CD4-positive, alpha-beta T cell treated with Interferon alpha-2 for 1 hour (primary cell): Measurements from ENCODE around the gene C3orf52.
"Not testable (repeated sequence)": the region's sequence is repeated elsewhere in the genome, so short reads cannot be mapped to it uniquely, and the experiment has no call there.

Source experiments
- DNase-seq, 2 donors: peaks; one replicate each; pipeline ENCODE4 v3.0.0-alpha.2; 2020 to 2022

C3orf52 gene

GRCh38 chr3:112086076-112086854 lies at the start of gene C3orf52:
TSS of gene C3orf52 (plus strand) at chr3:112086389. CDS start at chr3:112086408, 19 bp downstream.
- peak; percentile 37 to 66 for DNase-seq

GRCh38 chr3:112037194-112037593 lies 49.0 kb upstream of the C3orf52 start:
- DNase-seq: not testable (repeated sequence)

DNA sequence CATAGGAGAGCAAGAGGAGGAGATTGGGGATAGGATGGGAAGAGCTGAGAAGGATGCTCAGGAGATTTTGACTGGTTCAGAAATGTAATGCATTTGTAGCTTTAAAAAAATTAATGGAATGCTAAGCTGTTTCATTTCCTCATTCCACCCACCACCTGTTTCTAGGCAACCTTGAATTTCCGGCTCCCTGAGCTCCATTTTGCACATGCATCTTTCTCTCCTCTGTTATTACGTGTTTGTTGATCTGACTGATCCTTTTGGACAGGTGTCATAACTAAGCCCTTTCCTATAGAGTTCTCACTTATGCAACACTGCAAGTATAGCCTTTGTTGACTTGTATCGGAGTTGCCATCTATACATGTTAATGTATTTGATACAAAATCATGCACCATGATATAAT lies 47.3 kb upstream of the C3orf52 start:
- no peak for DNase-seq

- no peak for DNase-seq
Measured at GRCh38 chr3:112041321-112041720, 44.9 kb upstream of the C3orf52 start.

DNA sequence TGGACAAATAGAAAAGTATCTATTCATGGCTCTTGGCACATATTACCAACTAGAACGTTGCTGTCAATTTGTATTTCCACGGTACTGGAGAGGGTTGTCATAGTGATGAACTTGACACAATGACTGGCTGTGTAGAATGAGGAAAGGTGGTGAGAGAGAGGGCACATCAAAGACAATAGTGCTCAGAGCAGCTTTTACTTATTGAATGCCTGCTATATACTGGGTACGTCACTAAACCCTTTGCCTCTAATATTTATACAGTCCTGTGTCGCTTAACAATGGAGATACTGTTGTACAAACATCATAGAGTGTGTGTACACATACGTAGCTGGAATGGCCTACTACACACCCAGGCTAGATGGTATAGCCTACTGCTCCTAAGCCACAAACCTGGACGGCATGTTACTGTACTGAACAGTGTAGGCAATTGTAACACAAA lies 43.3 kb upstream of the C3orf52 start:
- DNase-seq: no peak

DNA sequence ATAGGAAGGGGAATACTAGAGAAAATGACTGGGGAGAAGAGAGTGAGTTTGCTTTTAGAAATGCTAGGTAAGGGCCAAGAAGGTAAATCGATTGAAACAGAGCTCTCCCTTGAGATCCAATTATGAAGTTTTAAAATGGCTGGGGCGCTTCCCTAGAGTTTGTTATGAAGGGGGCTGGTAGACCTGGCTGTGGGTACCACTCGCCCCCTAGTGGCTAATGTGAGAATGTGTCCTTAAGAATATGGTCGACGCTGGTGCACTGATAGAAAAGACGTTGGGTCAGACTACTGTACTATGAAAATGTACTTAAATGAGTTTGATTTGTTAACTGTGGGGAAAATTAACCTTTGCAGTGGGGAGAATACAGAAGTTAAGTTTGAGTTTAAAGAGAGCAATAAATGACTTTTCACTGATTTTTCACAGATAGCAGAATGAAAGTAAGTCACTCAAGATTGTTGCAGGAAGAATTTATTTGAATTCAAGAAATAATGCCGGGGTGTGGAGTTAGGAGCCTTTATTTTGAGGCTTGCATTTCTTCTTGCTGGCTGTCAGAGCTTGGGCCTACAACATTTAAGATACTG lies 42.5 kb upstream of the C3orf52 start:
- peak; percentile 50 to 67 for DNase-seq

DNA sequence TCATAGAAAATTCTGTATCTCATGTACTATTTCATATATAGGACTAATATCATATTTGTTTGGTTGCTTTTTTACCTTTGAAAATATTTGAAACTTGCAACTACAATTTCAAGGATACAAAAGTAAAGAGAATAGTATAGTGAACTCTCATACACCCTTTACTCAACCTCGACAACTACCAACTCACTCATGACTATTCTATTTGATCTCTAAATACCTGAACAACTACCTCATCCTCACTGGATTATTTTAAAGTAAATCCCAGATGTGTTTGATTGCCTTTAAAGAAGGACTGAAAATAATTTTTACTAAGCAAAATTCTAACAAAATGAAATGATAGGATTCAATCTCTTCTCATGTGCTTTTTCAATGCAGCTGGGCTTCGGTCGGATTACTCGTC lies 39.6 kb upstream of the C3orf52 start:
- no peak for DNase-seq

GRCh38 chr3:112047264-112047663 lies 38.9 kb upstream of the C3orf52 start:
- no peak for DNase-seq

DNA sequence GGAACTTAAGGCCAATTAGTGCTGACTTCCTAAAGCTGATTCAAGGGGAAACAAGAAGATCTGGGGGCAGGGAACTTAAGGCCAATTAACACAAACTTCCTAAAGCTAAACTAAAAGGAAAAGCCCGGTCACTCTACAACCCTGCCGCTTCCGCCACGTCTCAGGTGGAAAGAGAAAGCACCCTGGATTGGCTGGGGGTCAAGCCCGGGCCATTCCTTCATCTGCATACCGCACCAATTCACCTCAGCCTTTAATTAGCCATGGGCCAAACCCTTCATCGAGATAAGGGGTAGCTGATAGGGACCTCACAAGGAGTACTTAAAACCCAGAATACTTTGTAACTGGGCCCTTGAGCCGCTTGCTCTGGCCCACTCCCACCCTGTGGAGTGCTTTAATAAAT lies 37.3 kb upstream of the C3orf52 start:
- no peak for DNase-seq

DNA sequence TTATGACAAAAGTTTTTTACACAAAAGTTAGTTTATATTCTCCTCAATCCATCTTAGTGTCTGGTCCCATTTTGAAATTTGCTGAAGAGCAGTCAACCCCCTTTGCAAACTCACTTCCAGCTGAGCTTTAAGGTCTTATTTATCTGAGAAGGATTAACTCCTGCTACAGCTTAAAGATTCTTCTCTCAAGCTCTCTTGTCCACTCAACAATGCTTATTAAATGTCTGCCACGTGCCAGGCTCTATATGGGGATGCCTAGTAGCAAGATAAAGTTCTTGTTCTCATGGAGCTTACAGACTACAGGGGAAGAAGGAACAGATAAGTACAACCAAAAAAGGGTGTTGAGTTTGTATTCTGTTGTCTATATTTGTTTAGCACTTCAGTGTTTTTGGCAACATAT lies 33.0 kb upstream of the C3orf52 start:
- DNase-seq: no peak

- DNase-seq: no peak
Measured at GRCh38 chr3:112056451-112056929, 29.7 kb upstream of the C3orf52 start.

GRCh38 chr3:112059497-112059896 lies 26.7 kb upstream of the C3orf52 start:
- no peak for DNase-seq

DNA sequence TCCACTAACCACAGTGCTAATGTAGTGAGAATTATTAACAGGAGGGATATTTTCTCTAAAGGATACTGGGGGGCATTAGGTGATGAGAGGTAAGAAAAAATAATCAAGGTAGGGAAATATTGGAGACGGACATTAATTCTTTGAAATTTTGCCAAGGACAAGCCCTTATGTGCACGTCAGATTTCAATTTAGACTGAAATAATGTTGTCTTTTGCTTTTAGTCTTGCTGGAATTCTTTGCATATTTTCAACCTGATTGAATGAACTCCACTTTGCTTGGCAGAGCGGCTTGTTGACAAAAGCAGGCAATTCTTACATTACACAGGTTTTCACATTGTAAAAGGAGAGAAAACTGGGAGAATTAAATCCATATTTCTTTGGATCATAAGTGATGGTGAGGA lies 25.0 kb upstream of the C3orf52 start:
- no peak for DNase-seq

DNA sequence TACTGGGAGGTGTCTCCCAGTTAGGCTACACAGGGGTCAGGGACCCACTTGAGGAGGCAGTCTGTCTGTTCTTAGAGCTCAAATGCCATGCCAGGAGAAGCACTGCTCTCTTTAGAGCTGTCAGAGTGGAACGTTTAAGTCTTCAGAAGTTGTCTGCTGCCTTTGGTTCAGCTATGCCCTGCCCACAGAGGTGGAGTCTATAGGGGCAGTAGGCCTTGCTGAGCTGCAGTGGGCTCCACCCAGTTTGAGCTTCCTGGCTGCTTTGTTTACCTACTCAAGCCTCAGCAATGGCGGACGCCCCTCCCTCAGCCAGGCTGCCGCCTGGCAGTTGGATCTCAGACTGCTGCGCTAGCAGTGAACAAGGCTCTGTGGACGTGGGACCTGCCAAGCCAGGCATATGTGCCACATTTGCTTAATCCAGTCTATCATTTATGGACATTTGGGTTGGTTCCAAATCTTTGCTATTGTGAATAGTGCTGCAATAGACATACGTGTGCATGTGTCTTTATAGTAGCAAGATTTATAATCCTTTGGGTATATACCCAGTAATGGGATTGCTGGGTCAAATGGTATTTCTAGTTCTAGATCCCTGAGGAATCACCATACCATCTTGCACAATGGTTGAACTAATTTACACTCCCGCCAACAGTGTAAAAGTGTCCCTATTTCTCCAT lies 13.7 kb upstream of the C3orf52 start:
- peak; percentile 61 to 78 for DNase-seq

- no peak for DNase-seq
Measured at GRCh38 chr3:112074006-112074405, 12.2 kb upstream of the C3orf52 start.

DNA sequence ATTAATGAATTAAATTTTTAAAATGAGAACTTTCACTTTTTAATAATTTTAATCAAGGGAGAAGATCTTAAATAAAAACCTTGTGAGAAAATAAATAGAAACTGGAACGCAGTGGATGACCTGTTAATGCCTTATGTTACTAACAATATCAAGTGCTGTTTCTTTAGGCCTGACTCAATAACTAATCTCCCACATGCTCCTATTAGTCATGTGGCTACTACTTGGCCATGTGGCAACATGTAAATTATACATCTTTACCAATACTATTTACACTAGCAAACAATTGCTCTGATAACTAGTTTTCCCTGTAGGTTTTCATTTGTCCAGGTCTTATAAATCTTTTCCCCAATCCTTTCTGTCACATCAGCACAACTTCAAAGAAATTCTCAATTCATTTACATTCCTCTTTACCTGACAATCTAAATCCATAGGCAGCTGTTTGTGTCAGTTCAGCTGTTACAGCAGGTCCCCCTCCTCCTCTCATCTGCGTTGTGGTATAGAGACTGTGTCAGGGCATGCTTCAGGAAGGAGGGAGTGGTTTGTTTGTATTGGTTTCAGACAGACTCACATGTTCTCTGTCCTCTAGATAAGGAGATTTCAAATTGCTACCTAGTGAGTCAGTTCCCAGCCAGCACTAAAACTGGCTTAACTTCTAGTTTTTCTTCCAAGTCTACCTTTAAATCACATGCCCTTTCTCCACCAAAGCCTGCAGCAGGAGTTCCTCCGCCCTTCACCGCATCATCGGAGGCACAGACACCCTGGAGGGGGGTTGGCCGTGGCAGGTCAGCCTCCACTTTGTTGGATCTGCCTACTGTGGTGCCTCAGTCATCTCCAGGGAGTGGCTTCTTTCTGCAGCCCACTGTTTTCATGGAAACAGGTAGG lies 11.3 kb upstream of the C3orf52 start:
- DNase-seq: peak in 1 of 2 donors; percentile 59

DNA sequence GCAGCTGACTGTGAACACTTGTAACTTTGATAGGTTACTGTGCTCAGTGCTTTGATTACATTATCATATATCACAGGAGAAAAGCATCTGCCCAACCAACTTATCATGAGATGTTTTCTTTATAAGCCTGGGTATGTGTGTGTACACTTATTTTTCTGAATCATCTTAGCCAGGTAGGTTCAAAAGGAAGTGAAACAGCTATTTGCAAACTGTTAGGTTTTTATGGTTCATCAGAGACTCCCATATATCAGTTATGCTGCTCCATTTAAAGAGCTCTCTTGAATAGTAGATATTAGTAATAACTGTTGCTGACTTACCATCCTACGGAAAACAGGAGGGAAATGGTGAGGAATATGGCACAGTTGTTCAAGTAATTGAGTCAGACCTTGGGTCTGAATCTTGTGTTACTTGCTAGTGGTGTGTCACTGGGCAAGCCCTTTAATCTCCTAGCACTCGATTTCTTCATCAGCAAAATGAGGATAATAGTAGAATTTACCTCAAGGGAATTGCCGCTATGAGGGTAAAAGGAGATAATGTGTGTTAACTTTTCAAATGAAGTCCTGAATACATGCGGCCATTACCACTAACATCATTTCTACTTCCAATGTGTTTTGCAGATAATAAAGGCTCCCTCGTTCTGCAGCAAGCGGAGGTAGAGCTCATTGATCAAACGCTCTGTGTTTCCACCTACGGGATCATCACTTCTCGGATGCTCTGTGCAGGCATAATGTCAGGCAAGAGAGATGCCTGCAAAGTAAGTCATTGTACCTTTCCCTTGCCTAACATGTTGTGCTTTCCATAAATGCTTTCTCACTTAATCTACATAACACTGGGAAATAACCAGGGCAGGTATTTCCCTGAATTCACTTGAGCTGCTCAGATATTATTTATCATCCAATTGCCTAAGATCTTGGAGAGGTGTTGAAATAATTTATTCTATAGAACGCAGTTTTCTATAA lies 7.8 kb upstream of the C3orf52 start:
- DNase-seq: no peak

DNA sequence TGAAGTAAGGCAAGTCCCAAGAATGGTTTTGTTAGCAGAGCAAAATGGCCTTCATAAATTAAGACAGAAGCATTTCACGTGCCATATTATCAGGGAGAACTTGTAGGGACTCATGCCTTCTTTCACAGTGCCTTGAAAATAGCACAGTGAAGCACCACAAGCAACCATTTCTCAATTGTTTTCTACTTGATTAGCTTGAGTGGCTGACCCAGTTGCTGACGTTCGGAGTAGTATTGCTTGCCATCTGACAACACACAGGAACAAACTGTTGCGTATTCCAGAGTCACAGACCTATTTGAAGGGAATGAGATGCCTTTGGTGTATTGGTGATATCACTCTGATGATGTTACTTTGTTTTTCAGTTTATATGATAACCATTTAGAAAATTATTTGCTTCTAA lies 3.0 kb upstream of the C3orf52 start:
- DNase-seq: no peak

- DNase-seq: no peak
Measured at GRCh38 chr3:112084980-112085705, 1.0 kb upstream of the C3orf52 start.

DNA sequence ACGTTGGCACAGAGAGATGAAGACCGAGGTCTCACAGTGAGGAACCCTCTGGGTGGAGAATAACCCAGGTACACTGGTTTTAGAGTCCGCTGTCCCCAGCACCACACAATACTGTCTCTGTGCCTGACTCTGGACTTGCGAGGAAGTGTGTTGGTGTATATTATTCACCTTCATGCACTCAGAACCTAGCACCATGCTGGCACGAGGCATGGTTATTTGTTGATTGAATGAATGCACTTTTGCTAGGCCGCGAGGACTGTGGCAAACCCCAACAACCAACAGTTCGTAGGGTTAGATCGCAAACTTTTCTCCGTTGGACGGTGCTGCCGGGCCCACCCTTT lies 484 bp upstream of the C3orf52 start:
- no peak for DNase-seq
